OCI-LY1 (cell line): Measurements from ENCODE around the gene GPR137B.

Experiments used
- H2AFZ ChIP-seq: fragments of 200-600 bp; sonication (generic), shearing (Covaris generic); 2 replicates; pipeline ENCODE4 v1.6.0; 2014; ENCODE audit warnings: antibody characterized with exemption, mild to moderate bottlenecking, low read length
- H3F3A ChIP-seq: fragments of 200-600 bp; sonication (generic), shearing (Covaris generic); 2 replicates; pipeline ENCODE4 v1.6.0; 2014; ENCODE audit warnings: mild to moderate bottlenecking, antibody characterized with exemption, low read length, moderate library complexity; ENCODE audit not compliant: insufficient read depth
- H3K27ac ChIP-seq: fragments of 200-600 bp; sonication (generic); 2 replicates; pipeline ENCODE4 v1.5.1; 2014; ENCODE audit warnings: low read length, mixed run types, mild to moderate bottlenecking, low read depth; ENCODE audit not compliant: poor library complexity, severe bottlenecking
- H3K27me3 ChIP-seq: fragments of 200-600 bp; sonication (generic); 2 replicates; pipeline ENCODE4 v1.6.0; 2014; ENCODE audit warnings: antibody characterized with exemption, mild to moderate bottlenecking, low read length, moderate library complexity; ENCODE audit not compliant: insufficient read depth
- H3K36me3 ChIP-seq: fragments of 200-600 bp; sonication (generic); 2 replicates; pipeline ENCODE4 v1.6.1; 2014; ENCODE audit warnings: mild to moderate bottlenecking, antibody characterized with exemption, low read length, moderate library complexity, mixed read lengths; ENCODE audit not compliant: insufficient read depth
- H3K4me1 ChIP-seq: fragments of 200-600 bp; sonication (generic); 2 replicates; pipeline ENCODE4 v1.5.1; 2014; ENCODE audit warnings: mild to moderate bottlenecking, low read length, moderate library complexity; ENCODE audit not compliant: insufficient read depth, severe bottlenecking
- H3K4me2 ChIP-seq: fragments of 200-600 bp; sonication (generic), shearing (Covaris generic); 2 replicates; pipeline ENCODE4 v1.6.1; 2014; ENCODE audit warnings: low read length
- H3K4me3 ChIP-seq: fragments of 200-600 bp; sonication (generic); 2 replicates; pipeline ENCODE4 v1.5.1; 2014; ENCODE audit warnings: low read length, low read depth, mild to moderate bottlenecking, mixed read lengths; ENCODE audit not compliant: poor library complexity, severe bottlenecking
- H3K79me2 ChIP-seq: fragments of 200-600 bp; shearing (Covaris generic); 2 replicates; pipeline ENCODE4 v1.6.1; 2016; ENCODE audit warnings: mixed run types, low read length, mixed read lengths; ENCODE audit not compliant: insufficient read depth
- H3K9ac ChIP-seq: fragments of 200-600 bp; sonication (generic), shearing (Covaris generic); 2 replicates; pipeline ENCODE4 v1.6.1; 2014; ENCODE audit warnings: mild to moderate bottlenecking, low read length, mixed read lengths
- H3K9me2 ChIP-seq: fragments of 200-600 bp; sonication (generic), shearing (Covaris generic); 2 replicates; pipeline ENCODE4 v1.6.1; 2014; ENCODE audit warnings: low read depth, mild to moderate bottlenecking, low read length, mixed read lengths
- H3K9me3 ChIP-seq: fragments of 200-600 bp; shearing (Covaris generic); 2 replicates; pipeline ENCODE4 v1.6.1; 2014; ENCODE audit warnings: low read length, mixed read lengths
- H4K20me1 ChIP-seq: fragments of 200-600 bp; sonication (generic), shearing (Covaris generic); 2 replicates; pipeline ENCODE4 v1.6.0; 2016; ENCODE audit warnings: mild to moderate bottlenecking, low read length; ENCODE audit not compliant: insufficient read depth
- CTCF ChIP-seq: fragments of 200-600 bp; sonication (generic), shearing (Covaris generic); IDR thresholded peaks from 2 replicates; pipeline ENCODE4 v1.5.1; 2017; ENCODE audit warnings: mild to moderate bottlenecking, antibody characterized with exemption, low read length, moderate library complexity, mixed read lengths
- EZH2 ChIP-seq: fragments of 200-600 bp; sonication (generic), shearing (Covaris generic); IDR thresholded peaks from 2 replicates; pipeline ENCODE4 v1.8.0; 2017; ENCODE audit warnings: borderline replicate concordance, mixed run types, mild to moderate bottlenecking, antibody characterized with exemption, low read length, moderate library complexity, mixed read lengths

GPR137B gene

GRCh38 chr1:236151739-236152424 is 9.5 kb downstream of the GPR137B start:
- Histone ChIP-seq H3K4me1 (peaks cover 56% of the 10 kb centered on the region), H3K36me3 (peaks cover 7% of the 10 kb centered on the region; the same call in 1 of the 2 replicates), H3K9ac (no peak overlapping the region), H4K20me1 (no peaks in the 10 kb centered on the region), H3K9me2 (no peaks in the 10 kb centered on the region), H3K27me3 (no peaks in the 10 kb centered on the region), H3K4me2 (no peak overlapping the region), H3F3A (no peaks in the 10 kb centered on the region), H3K4me3 (no peak overlapping the region), H3K79me2 (peaks cover 22% of the 10 kb centered on the region; the same call in 1 of the 2 replicates), H3K9me3 (no peaks in the 10 kb centered on the region), H3K27ac (no peak overlapping the region), H2AFZ (no peak overlapping the region)
- TF ChIP-seq CTCF (no peak), EZH2 (no peak)

- no peak overlapping the region for H3K4me3 ChIP-seq
- peaks cover 18% of the 10 kb centered on the region for H3K79me2 ChIP-seq
- no peaks in the 10 kb centered on the region for H3K36me3 ChIP-seq
- no peak overlapping the region for H3K9ac ChIP-seq
- no peak overlapping the region for H3K27ac ChIP-seq
- no peak overlapping the region for H2AFZ ChIP-seq
- peaks cover 63% of the 10 kb centered on the region for H3K4me1 ChIP-seq
- no peaks in the 10 kb centered on the region for H3K9me2 ChIP-seq
- TF ChIP-seq EZH2 (no peak), CTCF (no peak)
- no peaks in the 10 kb centered on the region for H3K9me3 ChIP-seq
- H4K20me1 ChIP-seq, result no peaks in the 10 kb centered on the region
- H3F3A ChIP-seq, result no peaks in the 10 kb centered on the region
- no peak overlapping the region for H3K4me2 ChIP-seq
- no peaks in the 10 kb centered on the region for H3K27me3 ChIP-seq
Measured at GRCh38 chr1:236154126-236154525, 11.8 kb downstream of the GPR137B start.

- H4K20me1 ChIP-seq, result no peaks in the 10 kb centered on the region
- TF ChIP-seq CTCF (no peak), EZH2 (no peak)
Measured at GRCh38 chr1:236154671-236155398, 12.5 kb downstream of the GPR137B start.

More at GRCh38 chr1:236154671-236155398, 12.5 kb downstream of the GPR137B start:
- H3K27ac ChIP-seq, result peak overlapping the region; percentile 33
- H3K9me3 ChIP-seq, result no peaks in the 10 kb centered on the region
- H3K36me3 ChIP-seq, result no peaks in the 10 kb centered on the region
- no peaks in the 10 kb centered on the region for H3F3A ChIP-seq
- peaks cover 15% of the 10 kb centered on the region for H3K79me2 ChIP-seq
- no peak overlapping the region for H3K4me3 ChIP-seq
- no peaks in the 10 kb centered on the region for H3K27me3 ChIP-seq
- H3K9me2 ChIP-seq, result no peaks in the 10 kb centered on the region
- no peak overlapping the region for H3K4me2 ChIP-seq
- peaks cover 63% of the 10 kb centered on the region for H3K4me1 ChIP-seq
- H2AFZ ChIP-seq, result no peak overlapping the region
- no peak overlapping the region for H3K9ac ChIP-seq
